Measurements from ENCODE around the gene LTBP3. TPM values are rescaled to one million over a fixed set of nuclear protein-coding genes. Genes with fewer than 3 reads are reported as not detected.
A peak's percentile ranks its signal among the peaks of the same experiment; 100 is the strongest.

LTBP3 gene
- polyA plus RNA-seq, 1 donor from 2014 or later = 4.6 TPM

- Histone ChIP-seq H3K27me3 (ENCODE audit: insufficient read depth, low read depth, low read length) (peaks cover 7% of the 10 kb centered on the region), H3K9me2 (ENCODE audit: insufficient read depth, low read length) (no peaks in the 10 kb centered on the region), H3K27ac (ENCODE audit: low read length) (no peak overlapping the region), H3K9ac (ENCODE audit: low read length) (no peak overlapping the region), H3K9me3 (ENCODE audit: low read length) (no peaks in the 10 kb centered on the region), H3F3A (ENCODE audit: insufficient read depth, low read length, poor library complexity, severe bottlenecking) (no peaks in the 10 kb centered on the region), H3K4me2 (ENCODE audit: low read length) (no peak overlapping the region), H3K79me2 (replicated peaks; ENCODE audit: insufficient read depth, low read length) (peaks cover 31% of the 10 kb centered on the region), H4K20me1 (ENCODE audit: insufficient read depth) (peaks cover 15% of the 10 kb centered on the region), H3K36me3 (ENCODE audit: insufficient read depth, low read length) (no peaks in the 10 kb centered on the region), H3K4me3 (ENCODE audit: low read length) (no peak overlapping the region), H2AFZ (ENCODE audit: low read depth, low read length) (no peak overlapping the region)
- TF ChIP-seq, protein P1, sequence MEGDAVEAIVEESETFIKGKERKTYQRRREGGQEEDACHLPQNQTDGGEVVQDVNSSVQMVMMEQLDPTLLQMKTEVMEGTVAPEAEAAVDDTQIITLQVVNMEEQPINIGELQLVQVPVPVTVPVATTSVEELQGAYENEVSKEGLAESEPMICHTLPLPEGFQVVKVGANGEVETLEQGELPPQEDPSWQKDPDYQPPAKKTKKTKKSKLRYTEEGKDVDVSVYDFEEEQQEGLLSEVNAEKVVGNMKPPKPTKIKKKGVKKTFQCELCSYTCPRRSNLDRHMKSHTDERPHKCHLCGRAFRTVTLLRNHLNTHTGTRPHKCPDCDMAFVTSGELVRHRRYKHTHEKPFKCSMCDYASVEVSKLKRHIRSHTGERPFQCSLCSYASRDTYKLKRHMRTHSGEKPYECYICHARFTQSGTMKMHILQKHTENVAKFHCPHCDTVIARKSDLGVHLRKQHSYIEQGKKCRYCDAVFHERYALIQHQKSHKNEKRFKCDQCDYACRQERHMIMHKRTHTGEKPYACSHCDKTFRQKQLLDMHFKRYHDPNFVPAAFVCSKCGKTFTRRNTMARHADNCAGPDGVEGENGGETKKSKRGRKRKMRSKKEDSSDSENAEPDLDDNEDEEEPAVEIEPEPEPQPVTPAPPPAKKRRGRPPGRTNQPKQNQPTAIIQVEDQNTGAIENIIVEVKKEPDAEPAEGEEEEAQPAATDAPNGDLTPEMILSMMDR (IDR thresholded peaks at IDR 0.05; ENCODE audit: poor library complexity, severe bottlenecking) = no peak
- TF ChIP-seq MXI1 (conservative IDR thresholded peaks at IDR 0.05; ENCODE audit: poor library complexity, severe bottlenecking) = no peak
- TF ChIP-seq POLR2AphosphoS5 (IDR thresholded peaks at IDR 0.05) = no peak
- no peak for TF ChIP-seq EZH2 (IDR thresholded peaks at IDR 0.05; ENCODE audit: borderline replicate concordance, insufficient read depth, low read length, poor library complexity, severe bottlenecking)
- no peak for TF ChIP-seq REST (IDR thresholded peaks at IDR 0.05; ENCODE audit: borderline replicate concordance)
Observed at GRCh38 chr11:65576232-65576866, 18.2 kb upstream of the LTBP3 start.

DNA sequence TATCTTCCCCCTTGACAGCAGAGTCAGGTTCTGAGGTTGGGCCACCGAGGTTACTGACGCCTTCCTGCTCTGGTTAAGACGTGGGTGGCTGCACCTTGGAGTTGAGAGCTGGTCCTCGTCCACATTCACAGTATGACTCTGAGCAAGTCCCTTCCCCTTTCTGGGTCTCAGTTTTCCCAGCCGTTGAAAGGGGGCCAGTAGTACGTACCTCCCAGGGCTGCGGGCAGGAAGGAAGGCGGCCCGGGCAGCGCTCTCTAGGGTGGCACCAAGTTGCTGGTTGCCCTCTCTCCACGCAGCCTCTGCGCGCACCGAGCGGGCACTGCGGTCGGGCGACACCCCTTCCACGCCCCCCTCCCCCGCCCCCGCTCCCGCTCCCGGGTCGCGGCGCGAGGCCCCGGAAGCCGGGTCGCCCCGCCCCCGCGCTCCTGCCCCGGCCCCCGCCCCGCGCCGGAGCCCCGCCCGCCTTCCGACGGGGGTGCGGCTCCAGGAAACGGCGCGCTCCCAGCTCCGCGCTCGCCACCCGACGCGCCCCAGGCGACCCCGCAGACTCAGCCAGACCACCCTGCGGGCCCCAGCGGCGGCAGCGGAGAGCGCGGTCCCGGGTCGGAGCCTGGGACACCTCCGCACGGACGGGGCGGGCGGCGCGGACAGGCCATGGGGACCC is 17.5 kb upstream of the LTBP3 start, which contains the start of gene EHBP1L1:
TSS of gene EHBP1L1 (plus strand) at position 486 of the 664 bp plus-strand sequence. CDS start 250 bp downstream, outside the sequence.
- no peak within 1 kb of the TSS for H3K4me2 ChIP-seq (ENCODE audit: low read length)
- H3K27ac ChIP-seq (ENCODE audit: low read length) = no peak within 1 kb of the TSS
- H3F3A ChIP-seq (ENCODE audit: insufficient read depth, low read length, poor library complexity, severe bottlenecking) = no peaks in the 10 kb centered on the region
- peaks cover 37% of the 10 kb centered on the region for H3K79me2 ChIP-seq (replicated peaks; ENCODE audit: insufficient read depth, low read length)
- H3K27me3 ChIP-seq (ENCODE audit: insufficient read depth, low read depth, low read length) = peaks cover 7% of the 10 kb centered on the region
- no peaks in the 10 kb centered on the region for H3K9me3 ChIP-seq (ENCODE audit: low read length)
- no peak within 1 kb of the TSS for H2AFZ ChIP-seq (ENCODE audit: low read depth, low read length)
- H4K20me1 ChIP-seq (ENCODE audit: insufficient read depth) = peaks cover 15% of the 10 kb centered on the region
- TF ChIP-seq SMC3 (conservative IDR thresholded peaks at IDR 0.05; ENCODE audit: poor library complexity) (no peak), REST (IDR thresholded peaks at IDR 0.05; ENCODE audit: borderline replicate concordance) (no peak), EP300 (conservative IDR thresholded peaks at IDR 0.05; ENCODE audit: poor library complexity, severe bottlenecking) (no peak), TAF1 (IDR thresholded peaks at IDR 0.05; ENCODE audit: low read depth) (no peak), MXI1 (conservative IDR thresholded peaks at IDR 0.05; ENCODE audit: poor library complexity, severe bottlenecking) (no peak), EZH2 (IDR thresholded peaks at IDR 0.05; ENCODE audit: borderline replicate concordance, insufficient read depth, low read length, poor library complexity, severe bottlenecking) (no peak), POLR2AphosphoS5 (IDR thresholded peaks at IDR 0.05) (no peak), RAD21 (conservative IDR thresholded peaks at IDR 0.05) (no peak)
- TF ChIP-seq, protein P1 (IDR thresholded peaks at IDR 0.05; ENCODE audit: poor library complexity, severe bottlenecking) = no peak
- peak within 1 kb of the TSS; percentile 34 for H3K9ac ChIP-seq (ENCODE audit: low read length)
- H3K9me2 ChIP-seq (ENCODE audit: insufficient read depth, low read length) = no peaks in the 10 kb centered on the region
- H3K4me3 ChIP-seq (ENCODE audit: low read length) = peak within 1 kb of the TSS; percentile 82
- no peaks in the 10 kb centered on the region for H3K36me3 ChIP-seq (ENCODE audit: insufficient read depth, low read length)

Measured in neural cell (in vitro differentiated cells).